ENCODE results near the gene PEF1.

The PEF1 gene

DNA sequence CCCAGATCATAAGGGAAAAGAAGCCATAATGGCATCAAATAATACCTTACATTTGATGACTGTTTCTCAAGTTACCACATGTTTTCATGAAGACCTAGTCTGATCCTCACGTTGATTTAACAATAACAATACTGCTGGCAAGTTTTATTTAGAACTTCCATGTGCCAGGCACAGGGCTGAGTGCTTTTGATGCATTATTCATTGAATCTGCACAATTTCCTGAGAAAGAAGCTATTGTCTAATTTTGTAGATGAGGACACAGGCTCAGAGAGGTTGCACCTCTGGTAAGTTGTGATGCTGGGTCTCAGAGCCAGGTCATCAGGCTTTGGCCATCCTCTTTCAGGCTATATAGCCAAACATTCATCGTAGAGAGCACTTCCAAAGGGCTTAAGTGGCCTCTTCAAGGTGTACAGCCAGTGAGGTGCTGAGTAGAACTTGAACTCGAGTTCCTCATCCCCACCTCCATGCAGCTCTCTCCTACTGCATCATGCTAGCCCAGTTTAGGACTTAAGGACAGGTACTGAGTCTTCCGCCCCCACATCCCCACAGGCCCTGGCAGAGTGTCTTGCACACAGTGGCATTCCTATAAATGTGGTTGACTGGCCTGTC is 8.3 kb upstream of the PEF1 start:
- peaks cover 42% of the 10 kb centered on the region; the same call in 1 of the 2 replicates for H3K27me3 ChIP-seq (replicated peaks; ENCODE audit: insufficient read depth, low read length)
- no peak overlapping the region for H3K9ac ChIP-seq (ENCODE audit: low read length)
- H3K27ac ChIP-seq (ENCODE audit: low read length): no peak overlapping the region
- no peaks in the 10 kb centered on the region for H3K9me2 ChIP-seq (replicated peaks; ENCODE audit: insufficient read depth, low read length)
- no peak overlapping the region for H3K4me3 ChIP-seq (ENCODE audit: low read length)
- DNase-seq: no peak
- no peaks in the 10 kb centered on the region for H3K9me3 ChIP-seq (replicated peaks; ENCODE audit: insufficient read depth, low read length)
- H2AFZ ChIP-seq (ENCODE audit: low read length): no peak overlapping the region
- no peaks in the 10 kb centered on the region for H3K36me3 ChIP-seq (replicated peaks; ENCODE audit: insufficient read depth, low read length)
- H3K4me2 ChIP-seq (ENCODE audit: low read depth, low read length): no peak overlapping the region
- H4K20me1 ChIP-seq (ENCODE audit: insufficient read depth, low read length): no peaks in the 10 kb centered on the region
- no peaks in the 10 kb centered on the region for H3F3A ChIP-seq (ENCODE audit: insufficient read depth, low read length)
- no peaks in the 10 kb centered on the region for H3K79me2 ChIP-seq (ENCODE audit: low read length)
- TF ChIP-seq CTCF (IDR thresholded peaks at IDR 0.05; ENCODE audit: low read length): no peak
- TF ChIP-seq EZH2phosphoT487 (IDR thresholded peaks at IDR 0.05; ENCODE audit: low read length): no peak
- no peak for TF ChIP-seq EZH2 (optimal IDR thresholded peaks at IDR 0.05; ENCODE audit: low read depth, low read length)
- H3K4me1 ChIP-seq (ENCODE audit: low read length): no peaks in the 10 kb centered on the region

GRCh38 chr1:31651766-31652165 is 7.1 kb upstream of the PEF1 start:
- DNase-seq: no peak
- no peaks in the 10 kb centered on the region for H3F3A ChIP-seq (ENCODE audit: insufficient read depth, low read length)
- H3K36me3 ChIP-seq (replicated peaks; ENCODE audit: insufficient read depth, low read length): no peaks in the 10 kb centered on the region
- H3K9me2 ChIP-seq (replicated peaks; ENCODE audit: insufficient read depth, low read length): no peaks in the 10 kb centered on the region
- no peak overlapping the region for H3K27ac ChIP-seq (ENCODE audit: low read length)
- H3K4me3 ChIP-seq (ENCODE audit: low read length): no peak overlapping the region
- no peaks in the 10 kb centered on the region for H3K79me2 ChIP-seq (ENCODE audit: low read length)
- H3K4me1 ChIP-seq (ENCODE audit: low read length): no peaks in the 10 kb centered on the region
- no peak for TF ChIP-seq EZH2 (optimal IDR thresholded peaks at IDR 0.05; ENCODE audit: low read depth, low read length)
- TF ChIP-seq CTCF (IDR thresholded peaks at IDR 0.05; ENCODE audit: low read length): no peak
- TF ChIP-seq EZH2phosphoT487 (IDR thresholded peaks at IDR 0.05; ENCODE audit: low read length): no peak
- no peak overlapping the region for H3K4me2 ChIP-seq (ENCODE audit: low read depth, low read length)
- no peak overlapping the region for H3K9ac ChIP-seq (ENCODE audit: low read length)
- peaks cover 30% of the 10 kb centered on the region; the same call in 1 of the 2 replicates for H3K27me3 ChIP-seq (replicated peaks; ENCODE audit: insufficient read depth, low read length)
- no peaks in the 10 kb centered on the region for H4K20me1 ChIP-seq (ENCODE audit: insufficient read depth, low read length)
- H2AFZ ChIP-seq (ENCODE audit: low read length): no peak overlapping the region
- H3K9me3 ChIP-seq (replicated peaks; ENCODE audit: insufficient read depth, low read length): no peaks in the 10 kb centered on the region

DNA sequence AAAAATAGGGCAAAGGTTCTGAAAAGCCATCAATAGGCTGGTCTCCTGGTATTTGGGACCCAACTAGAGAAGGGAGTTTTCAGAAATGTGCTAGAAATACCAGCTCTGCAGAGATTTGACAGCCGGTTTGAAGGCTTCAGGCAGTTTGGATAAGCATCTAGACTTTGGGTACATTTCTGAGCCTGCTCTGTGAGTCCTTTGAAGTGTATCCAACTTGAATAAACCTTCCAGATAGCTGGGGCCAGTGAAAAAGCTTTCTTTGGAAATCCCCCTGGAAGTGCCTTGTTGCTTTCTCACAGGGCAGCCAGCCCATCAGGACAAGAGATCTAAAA is 6.4 kb upstream of the PEF1 start:
- H3K9ac ChIP-seq (ENCODE audit: low read length): no peak overlapping the region
- H3F3A ChIP-seq (ENCODE audit: insufficient read depth, low read length): no peaks in the 10 kb centered on the region
- H3K79me2 ChIP-seq (ENCODE audit: low read length): no peaks in the 10 kb centered on the region
- H3K4me2 ChIP-seq (ENCODE audit: low read depth, low read length): no peak overlapping the region
- H3K4me1 ChIP-seq (ENCODE audit: low read length): no peaks in the 10 kb centered on the region
- no peak overlapping the region for H3K4me3 ChIP-seq (ENCODE audit: low read length)
- H3K9me3 ChIP-seq (replicated peaks; ENCODE audit: insufficient read depth, low read length): no peaks in the 10 kb centered on the region
- no peak for DNase-seq
- no peaks in the 10 kb centered on the region for H3K36me3 ChIP-seq (replicated peaks; ENCODE audit: insufficient read depth, low read length)
- H3K9me2 ChIP-seq (replicated peaks; ENCODE audit: insufficient read depth, low read length): no peaks in the 10 kb centered on the region
- H3K27ac ChIP-seq (ENCODE audit: low read length): no peak overlapping the region
- TF ChIP-seq EZH2 (optimal IDR thresholded peaks at IDR 0.05; ENCODE audit: low read depth, low read length) (no peak), EZH2phosphoT487 (IDR thresholded peaks at IDR 0.05; ENCODE audit: low read length) (no peak), CTCF (IDR thresholded peaks at IDR 0.05; ENCODE audit: low read length) (no peak)
- H4K20me1 ChIP-seq (ENCODE audit: insufficient read depth, low read length): no peaks in the 10 kb centered on the region
- H3K27me3 ChIP-seq (replicated peaks; ENCODE audit: insufficient read depth, low read length): peaks cover 25% of the 10 kb centered on the region; the same call in 1 of the 2 replicates
- no peak overlapping the region for H2AFZ ChIP-seq (ENCODE audit: low read length)
